Measurements from ENCODE around the gene PLCXD3. TPM values are rescaled to one million over a fixed set of nuclear protein-coding genes. Genes with fewer than 3 reads are reported as not detected.

Gene PLCXD3
- total and polyA plus RNA-seq, 10 donors = 0.07 to 0.61 (median 0.20) TPM

DNA sequence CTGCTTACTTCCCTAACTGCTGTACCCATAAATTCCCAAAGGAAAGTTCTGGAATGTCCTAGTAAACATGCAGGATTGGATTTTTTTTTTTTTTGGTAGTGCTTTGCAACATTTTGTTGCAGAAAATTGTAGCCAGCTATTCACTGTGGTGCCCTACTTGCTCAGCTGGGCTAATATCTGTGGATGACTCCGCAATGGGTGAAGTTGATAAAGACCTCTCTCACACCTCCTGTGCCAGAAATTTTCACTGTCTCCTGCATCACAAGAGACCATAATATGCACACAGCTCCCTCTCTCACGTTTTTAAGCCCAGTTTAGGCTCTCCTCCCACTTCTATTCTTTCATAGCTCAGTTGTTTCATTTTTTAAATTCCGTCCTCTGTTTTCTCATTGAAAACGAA is 160.6 kb downstream of the PLCXD3 start:
- no peaks in the 10 kb centered on the region for H3K27me3 ChIP-seq (replicated peaks in 1 of 7)
- H3K4me1 ChIP-seq = no peaks in the 10 kb centered on the region
- no peaks in the 10 kb centered on the region for H3K36me3 ChIP-seq
- H3K9me3 ChIP-seq = no peaks in the 10 kb centered on the region
- DNase-seq = no peak
- 64 to 68% (median 67%) methylated on average over 4 of the region's 4 CpGs for WGBS, 5 donors
- H3K4me3 ChIP-seq = no peak overlapping the region
- TF ChIP-seq, protein P1, sequence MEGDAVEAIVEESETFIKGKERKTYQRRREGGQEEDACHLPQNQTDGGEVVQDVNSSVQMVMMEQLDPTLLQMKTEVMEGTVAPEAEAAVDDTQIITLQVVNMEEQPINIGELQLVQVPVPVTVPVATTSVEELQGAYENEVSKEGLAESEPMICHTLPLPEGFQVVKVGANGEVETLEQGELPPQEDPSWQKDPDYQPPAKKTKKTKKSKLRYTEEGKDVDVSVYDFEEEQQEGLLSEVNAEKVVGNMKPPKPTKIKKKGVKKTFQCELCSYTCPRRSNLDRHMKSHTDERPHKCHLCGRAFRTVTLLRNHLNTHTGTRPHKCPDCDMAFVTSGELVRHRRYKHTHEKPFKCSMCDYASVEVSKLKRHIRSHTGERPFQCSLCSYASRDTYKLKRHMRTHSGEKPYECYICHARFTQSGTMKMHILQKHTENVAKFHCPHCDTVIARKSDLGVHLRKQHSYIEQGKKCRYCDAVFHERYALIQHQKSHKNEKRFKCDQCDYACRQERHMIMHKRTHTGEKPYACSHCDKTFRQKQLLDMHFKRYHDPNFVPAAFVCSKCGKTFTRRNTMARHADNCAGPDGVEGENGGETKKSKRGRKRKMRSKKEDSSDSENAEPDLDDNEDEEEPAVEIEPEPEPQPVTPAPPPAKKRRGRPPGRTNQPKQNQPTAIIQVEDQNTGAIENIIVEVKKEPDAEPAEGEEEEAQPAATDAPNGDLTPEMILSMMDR (IDR thresholded peaks at IDR 0.05 in 8 of 11, conservative IDR thresholded peaks at IDR 0.05 in 3 of 11) = no peak
- TF ChIP-seq POLR2A (IDR thresholded peaks at IDR 0.05) (no peak), POLR2AphosphoS5 (IDR thresholded peaks at IDR 0.05) (no peak)
- intact Hi-C loops (cut with DNase I; ENCODE audit: low total_unique reads) = no loop called here
- H3K27ac ChIP-seq = no peak overlapping the region

DNA sequence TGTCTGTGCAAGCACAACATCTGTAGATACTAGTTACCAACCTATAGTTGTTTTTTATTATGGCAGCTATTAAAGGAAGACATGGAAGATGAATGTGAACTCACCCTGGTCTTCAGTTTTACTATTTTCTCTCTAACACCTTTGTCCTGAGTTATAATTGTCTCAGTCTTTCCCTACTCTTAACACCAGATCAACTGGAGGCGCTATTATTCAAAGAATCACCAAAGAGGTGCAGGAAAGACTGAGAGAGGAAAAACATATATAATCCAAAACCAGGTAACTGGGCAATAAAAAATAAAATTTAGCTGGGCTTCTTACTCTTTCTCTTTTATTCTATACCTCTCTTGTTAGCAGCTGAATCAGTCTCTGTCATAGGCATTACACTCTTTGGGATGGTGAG is 162.8 kb downstream of the PLCXD3 start:
- DNase-seq = no peak
- no peaks in the 10 kb centered on the region for H3K36me3 ChIP-seq
- TF ChIP-seq, protein P1 (IDR thresholded peaks at IDR 0.05 in 8 of 11, conservative IDR thresholded peaks at IDR 0.05 in 3 of 11) = no peak
- no peak for TF ChIP-seq POLR2A (IDR thresholded peaks at IDR 0.05)
- TF ChIP-seq POLR2AphosphoS5 (IDR thresholded peaks at IDR 0.05) = no peak
- no peaks in the 10 kb centered on the region for H3K4me1 ChIP-seq
- no peaks in the 10 kb centered on the region for H3K9me3 ChIP-seq
- intact Hi-C loops (cut with DNase I; ENCODE audit: low total_unique reads) = no loop called here
- no peak overlapping the region for H3K4me3 ChIP-seq
- no peaks in the 10 kb centered on the region for H3K27me3 ChIP-seq (replicated peaks in 1 of 7)
- 71 to 92% (median 84%) methylated on average over 1 of the region's 1 CpG for WGBS, 5 donors
- H3K27ac ChIP-seq = no peak overlapping the region

- 29 to 33% (median 30%) methylated on average over 5 of the region's 5 CpGs for WGBS, 5 donors
- no peaks in the 10 kb centered on the region for H3K4me1 ChIP-seq
- no peak overlapping the region for H3K4me3 ChIP-seq
- intact Hi-C loops (cut with DNase I; ENCODE audit: low total_unique reads) = no loop called here
- H3K36me3 ChIP-seq = no peaks in the 10 kb centered on the region
- H3K27me3 ChIP-seq (replicated peaks in 1 of 7) = no peaks in the 10 kb centered on the region
- TF ChIP-seq POLR2AphosphoS5 (IDR thresholded peaks at IDR 0.05) = no peak
- TF ChIP-seq POLR2A (IDR thresholded peaks at IDR 0.05) = no peak
- TF ChIP-seq, protein P1 (IDR thresholded peaks at IDR 0.05 in 8 of 11, conservative IDR thresholded peaks at IDR 0.05 in 3 of 11) = no peak
- no peaks in the 10 kb centered on the region for H3K9me3 ChIP-seq
- no peak for DNase-seq
- no peak overlapping the region for H3K27ac ChIP-seq
Observed at GRCh38 chr5:41346609-41347008, 163.8 kb downstream of the PLCXD3 start.

DNA sequence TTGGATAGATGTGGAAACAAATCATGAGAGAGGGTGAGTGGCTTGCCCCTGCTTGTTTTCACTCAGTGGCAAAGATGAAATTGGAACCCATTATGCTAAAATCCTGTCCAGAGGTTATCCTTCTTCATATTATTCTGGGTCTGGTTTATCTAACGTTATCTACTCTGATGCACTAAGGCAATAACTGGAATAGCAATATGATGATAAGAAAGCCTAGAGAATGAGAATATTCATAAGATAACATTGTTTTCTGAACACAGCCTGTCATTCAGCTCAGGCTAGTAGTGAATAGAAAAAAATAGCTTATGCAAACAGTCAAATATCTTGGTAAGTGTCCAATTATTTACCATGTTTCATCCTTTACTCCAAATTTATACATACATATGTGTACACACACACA is 165.1 kb downstream of the PLCXD3 start:
- Histone ChIP-seq H3K4me3 (no peak overlapping the region), H3K27me3 (replicated peaks in 1 of 7) (no peaks in the 10 kb centered on the region), H3K4me1 (no peaks in the 10 kb centered on the region), H3K9me3 (no peaks in the 10 kb centered on the region), H3K27ac (no peak overlapping the region), H3K36me3 (no peaks in the 10 kb centered on the region)
- TF ChIP-seq, protein P1 (IDR thresholded peaks at IDR 0.05 in 8 of 11, conservative IDR thresholded peaks at IDR 0.05 in 3 of 11) = no peak
- TF ChIP-seq POLR2A (IDR thresholded peaks at IDR 0.05) = no peak
- TF ChIP-seq POLR2AphosphoS5 (IDR thresholded peaks at IDR 0.05) = no peak
- intact Hi-C loops (cut with DNase I; ENCODE audit: low total_unique reads) = no loop called here
- 64 to 70% (median 66%) methylated on average over 1 of the region's 1 CpG for WGBS, 5 donors
- DNase-seq = no peak

All from spleen (tissue), 11 donors.